Astrocyte (in vitro differentiated cells and primary cell): Measurements from ENCODE around the gene CACNG3. TPM values are rescaled to one million over a fixed set of nuclear protein-coding genes. Genes with fewer than 3 reads are reported as not detected.

Experiments
- DNase-seq: peaks from one replicate; pipeline ENCODE4 v3.0.0-alpha.2; 2010; ENCODE audit warnings: low read depth
- FAIRE-seq: peaks from 2 replicates; lab custom pipeline; 2011; peaks lifted over from hg19 to GRCh38; lab: Jason Lieb, UNC
- H2AFZ ChIP-seq: 2 replicates; pipeline ENCODE4 v1.6.0; 2012; ENCODE audit warnings: low read depth, low read length, inconsistent platforms
- H3K27ac ChIP-seq: 2 replicates; pipeline ENCODE4 v1.5.1; 2011; ENCODE audit warnings: low read depth, low read length, inconsistent platforms
- H3K27me3 ChIP-seq: 2 replicates; pipeline ENCODE4 v1.6.0; 2011; ENCODE audit warnings: low read length, inconsistent platforms; ENCODE audit not compliant: insufficient read depth
- H3K36me3 ChIP-seq: 2 replicates; pipeline ENCODE4 v1.5.1; 2011; ENCODE audit warnings: low read length, inconsistent platforms; ENCODE audit not compliant: insufficient read depth
- H3K4me1 ChIP-seq: 2 replicates; pipeline ENCODE4 v1.5.1; 2011; ENCODE audit warnings: low read length, inconsistent platforms; ENCODE audit not compliant: insufficient read depth
- H3K4me2 ChIP-seq: 2 replicates; pipeline ENCODE4 v1.6.0; 2012; ENCODE audit warnings: low read length, inconsistent platforms
- H3K4me3 ChIP-seq: 2 replicates; pipeline ENCODE4 v1.5.1; 2011; ENCODE audit warnings: low read depth, mild to moderate bottlenecking, low read length, inconsistent platforms; ENCODE audit not compliant: insufficient read depth
- H3K79me2 ChIP-seq: 2 replicates; pipeline ENCODE4 v1.6.0; 2012; ENCODE audit warnings: mild to moderate bottlenecking, low read length, inconsistent platforms; ENCODE audit not compliant: insufficient read depth
- H3K9ac ChIP-seq: 2 replicates; pipeline ENCODE4 v1.6.0; 2012; ENCODE audit warnings: mild to moderate bottlenecking, low read length, inconsistent platforms
- H3K9me3 ChIP-seq: 2 replicates; pipeline ENCODE4 v1.5.1; 2012; ENCODE audit warnings: low read depth, mild to moderate bottlenecking, low read length, inconsistent platforms; ENCODE audit not compliant: insufficient read depth
- H4K20me1 ChIP-seq: 2 replicates; pipeline ENCODE4 v1.6.0; 2012; ENCODE audit warnings: low read length, inconsistent platforms; ENCODE audit not compliant: insufficient read depth
- H3K27ac Mint-ChIP-seq: one replicate; pipeline ENCODE4 v1.8.0; 2021; ENCODE audit warnings: mild to moderate bottlenecking, mixed read lengths; ENCODE audit not compliant: unreplicated experiment
- H3K27me3 Mint-ChIP-seq: one replicate; pipeline ENCODE4 v1.8.0; 2021; ENCODE audit warnings: low read depth, mixed read lengths; ENCODE audit not compliant: unreplicated experiment
- H3K36me3 Mint-ChIP-seq: one replicate; pipeline ENCODE4 v1.8.0; 2021; ENCODE audit warnings: low read depth, mixed read lengths; ENCODE audit not compliant: unreplicated experiment
- H3K4me1 Mint-ChIP-seq: one replicate; pipeline ENCODE4 v1.8.0; 2021; ENCODE audit warnings: low read depth, mixed read lengths; ENCODE audit not compliant: unreplicated experiment
- H3K4me3 Mint-ChIP-seq: one replicate; pipeline ENCODE4 v1.8.0; 2021; ENCODE audit warnings: mild to moderate bottlenecking, moderate library complexity, mixed read lengths; ENCODE audit not compliant: unreplicated experiment
- H3K9me3 Mint-ChIP-seq: one replicate; pipeline ENCODE4 v1.8.0; 2021; ENCODE audit warnings: mild to moderate bottlenecking, mixed read lengths; ENCODE audit not compliant: unreplicated experiment
- CTCF ChIP-seq: IDR thresholded peaks from 2 replicates; pipeline ENCODE4 v1.5.1; 2011; ENCODE audit warnings: low read depth, mild to moderate bottlenecking, inconsistent platforms, low read length, moderate library complexity; ENCODE audit not compliant: insufficient read depth
- EZH2 ChIP-seq: IDR thresholded peaks from 2 replicates; pipeline ENCODE4 v1.6.1; 2012; ENCODE audit warnings: mild to moderate bottlenecking, low read length, inconsistent platforms; ENCODE audit not compliant: insufficient read depth
- total RNA-seq: library from RNA; stranded (reverse); gene quantifications from 2 replicates; pipeline ENCODE4 v1.2.1, GENCODE V29; 2021

The CACNG3 gene
- total RNA-seq, 1 donor from 2014 or later = not detected

GRCh38 chr16:24344784-24345183 is 88.6 kb downstream of the CACNG3 start:
- no peak overlapping the region for H3K4me3 ChIP-seq
- DNase-seq (no peak), FAIRE-seq (no peak)
- no peaks in the 10 kb centered on the region for H3K79me2 ChIP-seq
- TF ChIP-seq EZH2 = no peak
- no peak for TF ChIP-seq CTCF
- H3K27me3 ChIP-seq = no peaks in the 10 kb centered on the region
- H3K36me3 ChIP-seq = no peaks in the 10 kb centered on the region
- H3K4me3 Mint-ChIP-seq = no peak overlapping the region
- no peaks in the 10 kb centered on the region for H3K9me3 ChIP-seq
- H3K4me2 ChIP-seq = no peak overlapping the region
- no peaks in the 10 kb centered on the region for H3K4me1 ChIP-seq
- no peaks in the 10 kb centered on the region for H3K36me3 Mint-ChIP-seq
- peaks cover 4% of the 10 kb centered on the region for H3K9me3 Mint-ChIP-seq
- H3K27ac ChIP-seq = no peak overlapping the region
- peaks cover 4% of the 10 kb centered on the region for H3K27me3 Mint-ChIP-seq
- no peaks in the 10 kb centered on the region for H4K20me1 ChIP-seq
- H3K27ac Mint-ChIP-seq = no peak overlapping the region
- H3K9ac ChIP-seq = no peak overlapping the region
- H3K4me1 Mint-ChIP-seq = peaks cover 8% of the 10 kb centered on the region
- H2AFZ ChIP-seq = no peak overlapping the region

GRCh38 chr16:24345704-24346103 is 89.6 kb downstream of the CACNG3 start:
- Histone ChIP-seq H3K27me3 (no peaks in the 10 kb centered on the region), H2AFZ (no peak overlapping the region), H3K4me3 (no peak overlapping the region), H3K36me3 (no peaks in the 10 kb centered on the region), H3K4me1 (no peaks in the 10 kb centered on the region), H3K9me3 (no peaks in the 10 kb centered on the region), H3K9ac (no peak overlapping the region), H3K27ac (no peak overlapping the region), H3K79me2 (no peaks in the 10 kb centered on the region), H4K20me1 (no peaks in the 10 kb centered on the region), H3K4me2 (no peak overlapping the region)
- no peak for FAIRE-seq
- Mint-ChIP-seq H3K9me3 (peaks cover 4% of the 10 kb centered on the region), H3K4me1 (peaks cover 8% of the 10 kb centered on the region), H3K4me3 (no peak overlapping the region), H3K27me3 (peaks cover 4% of the 10 kb centered on the region), H3K36me3 (no peaks in the 10 kb centered on the region), H3K27ac (no peak overlapping the region)
- TF ChIP-seq CTCF (no peak), EZH2 (no peak)
- DNase-seq = no peak

GRCh38 chr16:24346734-24347133 is 90.6 kb downstream of the CACNG3 start:
- no peak overlapping the region for H3K27ac Mint-ChIP-seq
- H3K4me3 Mint-ChIP-seq = no peak overlapping the region
- DNase-seq (no peak), FAIRE-seq (no peak)
- no peaks in the 10 kb centered on the region for H4K20me1 ChIP-seq
- H3K4me1 Mint-ChIP-seq = peaks cover 8% of the 10 kb centered on the region
- peaks cover 4% of the 10 kb centered on the region for H3K9me3 Mint-ChIP-seq
- no peak overlapping the region for H3K4me2 ChIP-seq
- H3K4me1 ChIP-seq = no peaks in the 10 kb centered on the region
- no peak overlapping the region for H3K9ac ChIP-seq
- no peaks in the 10 kb centered on the region for H3K36me3 ChIP-seq
- H3K79me2 ChIP-seq = no peaks in the 10 kb centered on the region
- H3K27ac ChIP-seq = no peak overlapping the region
- no peak overlapping the region for H2AFZ ChIP-seq
- no peaks in the 10 kb centered on the region for H3K9me3 ChIP-seq
- no peaks in the 10 kb centered on the region for H3K36me3 Mint-ChIP-seq
- TF ChIP-seq EZH2 = no peak
- no peak for TF ChIP-seq CTCF
- H3K4me3 ChIP-seq = no peak overlapping the region
- H3K27me3 ChIP-seq = no peaks in the 10 kb centered on the region
- peaks cover 4% of the 10 kb centered on the region for H3K27me3 Mint-ChIP-seq
